Astrocyte (in vitro differentiated cells and primary cell): ENCODE measurements around the gene EPPIN. TPM values are rescaled to one million over a fixed set of nuclear protein-coding genes. Genes with fewer than 3 reads are reported as not detected.

Experiments
- DNase-seq: peaks from one replicate; pipeline ENCODE4 v3.0.0-alpha.2; 2010; ENCODE audit warnings: low read depth
- FAIRE-seq: peaks from 2 replicates; lab custom pipeline; 2011; peaks lifted over from hg19 to GRCh38; lab: Jason Lieb, UNC
- H2AFZ ChIP-seq: 2 replicates; pipeline ENCODE4 v1.6.0; 2012; ENCODE audit warnings: low read depth, low read length, inconsistent platforms
- H3K27ac ChIP-seq: 2 replicates; pipeline ENCODE4 v1.5.1; 2011; ENCODE audit warnings: low read depth, low read length, inconsistent platforms
- H3K27me3 ChIP-seq: 2 replicates; pipeline ENCODE4 v1.6.0; 2011; ENCODE audit warnings: low read length, inconsistent platforms; ENCODE audit not compliant: insufficient read depth
- H3K36me3 ChIP-seq: 2 replicates; pipeline ENCODE4 v1.5.1; 2011; ENCODE audit warnings: low read length, inconsistent platforms; ENCODE audit not compliant: insufficient read depth
- H3K4me1 ChIP-seq: 2 replicates; pipeline ENCODE4 v1.5.1; 2011; ENCODE audit warnings: low read length, inconsistent platforms; ENCODE audit not compliant: insufficient read depth
- H3K4me2 ChIP-seq: 2 replicates; pipeline ENCODE4 v1.6.0; 2012; ENCODE audit warnings: low read length, inconsistent platforms
- H3K4me3 ChIP-seq: 2 replicates; pipeline ENCODE4 v1.5.1; 2011; ENCODE audit warnings: low read depth, mild to moderate bottlenecking, low read length, inconsistent platforms; ENCODE audit not compliant: insufficient read depth
- H3K79me2 ChIP-seq: 2 replicates; pipeline ENCODE4 v1.6.0; 2012; ENCODE audit warnings: mild to moderate bottlenecking, low read length, inconsistent platforms; ENCODE audit not compliant: insufficient read depth
- H3K9ac ChIP-seq: 2 replicates; pipeline ENCODE4 v1.6.0; 2012; ENCODE audit warnings: mild to moderate bottlenecking, low read length, inconsistent platforms
- H3K9me3 ChIP-seq: 2 replicates; pipeline ENCODE4 v1.5.1; 2012; ENCODE audit warnings: low read depth, mild to moderate bottlenecking, low read length, inconsistent platforms; ENCODE audit not compliant: insufficient read depth
- H4K20me1 ChIP-seq: 2 replicates; pipeline ENCODE4 v1.6.0; 2012; ENCODE audit warnings: low read length, inconsistent platforms; ENCODE audit not compliant: insufficient read depth
- H3K27ac Mint-ChIP-seq: one replicate; pipeline ENCODE4 v1.8.0; 2021; ENCODE audit warnings: mild to moderate bottlenecking, mixed read lengths; ENCODE audit not compliant: unreplicated experiment
- H3K27me3 Mint-ChIP-seq: one replicate; pipeline ENCODE4 v1.8.0; 2021; ENCODE audit warnings: low read depth, mixed read lengths; ENCODE audit not compliant: unreplicated experiment
- H3K36me3 Mint-ChIP-seq: one replicate; pipeline ENCODE4 v1.8.0; 2021; ENCODE audit warnings: low read depth, mixed read lengths; ENCODE audit not compliant: unreplicated experiment
- H3K4me1 Mint-ChIP-seq: one replicate; pipeline ENCODE4 v1.8.0; 2021; ENCODE audit warnings: low read depth, mixed read lengths; ENCODE audit not compliant: unreplicated experiment
- H3K4me3 Mint-ChIP-seq: one replicate; pipeline ENCODE4 v1.8.0; 2021; ENCODE audit warnings: mild to moderate bottlenecking, moderate library complexity, mixed read lengths; ENCODE audit not compliant: unreplicated experiment
- H3K9me3 Mint-ChIP-seq: one replicate; pipeline ENCODE4 v1.8.0; 2021; ENCODE audit warnings: mild to moderate bottlenecking, mixed read lengths; ENCODE audit not compliant: unreplicated experiment
- CTCF ChIP-seq: IDR thresholded peaks from 2 replicates; pipeline ENCODE4 v1.5.1; 2011; ENCODE audit warnings: low read depth, mild to moderate bottlenecking, inconsistent platforms, low read length, moderate library complexity; ENCODE audit not compliant: insufficient read depth
- EZH2 ChIP-seq: IDR thresholded peaks from 2 replicates; pipeline ENCODE4 v1.6.1; 2012; ENCODE audit warnings: mild to moderate bottlenecking, low read length, inconsistent platforms; ENCODE audit not compliant: insufficient read depth
- total RNA-seq: library from RNA; stranded (reverse); gene quantifications from 2 replicates; pipeline ENCODE4 v1.2.1, GENCODE V29; 2021

EPPIN gene
- total RNA-seq, 1 donor from 2014 or later: not detected

GRCh38 chr20:45527294-45527693 is 19.9 kb downstream of the EPPIN start:
- no peak for DNase-seq

GRCh38 chr20:45523821-45524220 is 23.4 kb downstream of the EPPIN start:
- no peaks in the 10 kb centered on the region for H3K4me1 Mint-ChIP-seq
- no peaks in the 10 kb centered on the region for H3K36me3 ChIP-seq
- H3K27me3 Mint-ChIP-seq: peaks cover 34% of the 10 kb centered on the region
- no peak for DNase-seq
- no peaks in the 10 kb centered on the region for H3K9me3 ChIP-seq
- no peak overlapping the region for H3K4me3 Mint-ChIP-seq
- H3K36me3 Mint-ChIP-seq: no peaks in the 10 kb centered on the region
- no peak overlapping the region for H2AFZ ChIP-seq
- H3K27ac ChIP-seq: no peak overlapping the region
- H3K4me2 ChIP-seq: no peak overlapping the region
- H3K9me3 Mint-ChIP-seq: no peaks in the 10 kb centered on the region
- H3K4me1 ChIP-seq: no peaks in the 10 kb centered on the region
- no peak for TF ChIP-seq CTCF
- no peak for TF ChIP-seq EZH2
- H3K27ac Mint-ChIP-seq: no peak overlapping the region
- no peak overlapping the region for H3K9ac ChIP-seq
- H3K79me2 ChIP-seq: no peaks in the 10 kb centered on the region
- no peaks in the 10 kb centered on the region for H3K27me3 ChIP-seq
- FAIRE-seq: no peak
- H4K20me1 ChIP-seq: no peaks in the 10 kb centered on the region
- H3K4me3 ChIP-seq: no peak overlapping the region

More at GRCh38 chr20:45527294-45527693, 19.9 kb downstream of the EPPIN start:
- H3K4me1 ChIP-seq: no peaks in the 10 kb centered on the region
- no peaks in the 10 kb centered on the region for H3K36me3 ChIP-seq
- TF ChIP-seq EZH2 (no peak), CTCF (no peak)
- H3K27me3 ChIP-seq: no peaks in the 10 kb centered on the region
- H3K27ac ChIP-seq: no peak overlapping the region
- no peak overlapping the region for H2AFZ ChIP-seq
- Mint-ChIP-seq H3K9me3 (no peaks in the 10 kb centered on the region), H3K4me1 (no peaks in the 10 kb centered on the region), H3K4me3 (no peak overlapping the region), H3K36me3 (no peaks in the 10 kb centered on the region), H3K27ac (no peak overlapping the region), H3K27me3 (peaks cover 34% of the 10 kb centered on the region)
- no peak overlapping the region for H3K9ac ChIP-seq
- no peaks in the 10 kb centered on the region for H3K9me3 ChIP-seq
- H3K4me3 ChIP-seq: no peak overlapping the region
- no peaks in the 10 kb centered on the region for H4K20me1 ChIP-seq
- FAIRE-seq: no peak
- H3K79me2 ChIP-seq: no peaks in the 10 kb centered on the region
- H3K4me2 ChIP-seq: no peak overlapping the region

- H3K4me2 ChIP-seq: no peak overlapping the region
- H3K27ac Mint-ChIP-seq: no peak overlapping the region
- DNase-seq (no peak), FAIRE-seq (no peak)
- no peak overlapping the region for H3K4me3 ChIP-seq
- H3K27me3 ChIP-seq: no peaks in the 10 kb centered on the region
- no peak overlapping the region for H3K27ac ChIP-seq
- H2AFZ ChIP-seq: no peak overlapping the region
- no peaks in the 10 kb centered on the region for H4K20me1 ChIP-seq
- no peaks in the 10 kb centered on the region for H3K9me3 ChIP-seq
- H3K36me3 ChIP-seq: no peaks in the 10 kb centered on the region
- H3K36me3 Mint-ChIP-seq: no peaks in the 10 kb centered on the region
- no peak overlapping the region for H3K4me3 Mint-ChIP-seq
- H3K4me1 ChIP-seq: no peaks in the 10 kb centered on the region
- no peak overlapping the region for H3K9ac ChIP-seq
- no peak for TF ChIP-seq EZH2
- TF ChIP-seq CTCF: no peak
- H3K9me3 Mint-ChIP-seq: no peaks in the 10 kb centered on the region
- H3K79me2 ChIP-seq: no peaks in the 10 kb centered on the region
- H3K27me3 Mint-ChIP-seq: peaks cover 12% of the 10 kb centered on the region
- peaks cover 3% of the 10 kb centered on the region for H3K4me1 Mint-ChIP-seq
These were observed 28.9 kb downstream of the EPPIN start for GRCh38 chr20:45518282-45518681.
